OCI-LY7 (cell line): ENCODE results near the gene SLC39A10. TPM values are rescaled to one million over a fixed set of nuclear protein-coding genes. Genes with fewer than 3 reads are reported as not detected.

Source experiments
- BruUV-seq: library from RNA; stranded (reverse); fragments of 400-500 nt; replicated peaks from 2 replicates; lab custom pipeline; 2021; lab: Mats Ljungman, UMichigan
- CTCF ChIA-PET: fragments of 300-600 bp; sonication (Branson Sonifier 250); formaldehyde crosslinking; loops from one replicate; lab custom pipeline; 2022; ENCODE audit warnings: antibody characterized with exemption; ENCODE audit not compliant: unreplicated experiment; lab: Charles Lee
- POLR2A ChIA-PET: fragments of 300-600 bp; sonication (Branson Sonifier 250); formaldehyde crosslinking; loops from one replicate; lab custom pipeline; 2022; ENCODE audit warnings: antibody characterized with exemption; lab: Charles Lee
- DNase-seq: peaks from one replicate; pipeline ENCODE4 v3.0.0-alpha.2; 2015; ENCODE audit warnings: low spot score
- H2AFZ ChIP-seq: fragments of 200-600 bp; sonication (generic), shearing (Covaris generic); 2 replicates; pipeline ENCODE4 v1.6.1; 2014; ENCODE audit warnings: mild to moderate bottlenecking, antibody characterized with exemption, low read length, moderate library complexity
- H3K27ac ChIP-seq: fragments of 200-600 bp; sonication (generic); 2 replicates; pipeline ENCODE4 v1.5.1; 2014; ENCODE audit warnings: mixed run types, low read depth, mild to moderate bottlenecking, moderate library complexity, low read length, inconsistent platforms; ENCODE audit not compliant: poor library complexity, severe bottlenecking
- H3K36me3 ChIP-seq: fragments of 200-600 bp; sonication (generic); 2 replicates; pipeline ENCODE4 v1.6.1; 2014; ENCODE audit warnings: mild to moderate bottlenecking, antibody characterized with exemption, low read length, moderate library complexity, mixed read lengths; ENCODE audit not compliant: insufficient read depth
- H3K4me1 ChIP-seq: fragments of 200-600 bp; sonication (generic); 2 replicates; pipeline ENCODE4 v1.5.1; 2014; ENCODE audit warnings: mild to moderate bottlenecking, low read length; ENCODE audit not compliant: insufficient read depth, poor library complexity, severe bottlenecking
- H3K4me2 ChIP-seq: fragments of 200-600 bp; sonication (generic); 2 replicates; pipeline ENCODE4 v1.6.1; 2014; ENCODE audit warnings: mild to moderate bottlenecking, low read length
- H3K4me3 ChIP-seq: fragments of 200-600 bp; sonication (generic); 2 replicates; pipeline ENCODE4 v1.5.1; 2014; ENCODE audit warnings: mild to moderate bottlenecking, low read depth, low read length; ENCODE audit not compliant: poor library complexity, severe bottlenecking
- H3K79me2 ChIP-seq: fragments of 200-600 bp; sonication (generic); 2 replicates; pipeline ENCODE4 v1.6.1; 2016; ENCODE audit warnings: low read depth, mild to moderate bottlenecking, low read length, moderate library complexity, mixed read lengths; ENCODE audit not compliant: insufficient read depth
- H3K9me2 ChIP-seq: fragments of 200-600 bp; sonication (generic); 2 replicates; pipeline ENCODE4 v1.6.1; 2016; ENCODE audit warnings: mild to moderate bottlenecking, low read length, mixed read lengths; ENCODE audit not compliant: insufficient read depth
- H3K9me3 ChIP-seq: fragments of 200-600 bp; sonication (generic); 2 replicates; pipeline ENCODE4 v1.6.1; 2014; ENCODE audit warnings: mild to moderate bottlenecking, mixed run types, low read length, mixed read lengths
- H4K20me1 ChIP-seq: fragments of 200-600 bp; sonication (generic); 2 replicates; pipeline ENCODE4 v1.6.1; 2014; ENCODE audit warnings: mild to moderate bottlenecking, antibody characterized with exemption, low read length, moderate library complexity, mixed read lengths; ENCODE audit not compliant: insufficient read depth
- CTCF ChIP-seq: fragments of 200-600 bp; sonication (generic); conservative IDR thresholded peaks from 2 replicates; pipeline ENCODE4 v1.5.1; 2014; ENCODE audit warnings: mild to moderate bottlenecking, antibody characterized with exemption, low read length, moderate library complexity, mixed read lengths
- EZH2phosphoT487 ChIP-seq: fragments of 200-600 bp; sonication (generic); IDR thresholded peaks from 2 replicates; pipeline ENCODE4 v1.6.1; 2018; ENCODE audit warnings: low read depth, borderline replicate concordance, mild to moderate bottlenecking, mixed run types, antibody characterized with exemption, low read length, moderate library complexity, mixed read lengths
- intact Hi-C: fragments of 100-400 bp; cut with micrococcal nuclease; formaldehyde crosslinking; loops from one replicate; pipeline ENCODE4 v1.10.0; 2022; ENCODE audit not compliant: unreplicated experiment
- total RNA-seq, 2 experiments: library from RNA; depleted of rRNA in 1 of 2; stranded (reverse); fragments of >200 nt in 1 of 2; shearing (Covaris generic) in 1 of 2; gene quantifications; 2 replicates each; pipeline ENCODE4 v1.2.3, GENCODE V29; 2014 to 2022

Gene SLC39A10
- total RNA-seq, 2 experiments from 2014 or later: 14.7 to 31.9 TPM

DNA sequence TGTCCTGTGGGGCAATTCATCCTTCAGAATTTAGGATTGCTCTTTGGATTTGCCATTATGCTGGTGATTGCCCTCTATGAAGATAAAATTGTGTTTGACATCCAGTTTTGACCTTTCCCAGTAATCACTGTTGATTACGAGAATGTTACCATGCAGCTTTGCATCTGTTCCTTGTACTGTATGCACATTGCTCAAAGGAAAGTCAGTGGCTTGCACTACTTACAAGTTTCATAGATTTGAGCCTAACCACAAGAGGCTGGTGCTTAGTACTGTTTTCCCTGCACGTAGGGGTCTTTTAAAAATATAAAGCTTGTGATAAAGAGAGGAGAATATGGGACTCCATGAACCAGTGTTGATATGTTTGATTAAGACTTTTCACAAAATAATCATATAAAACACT lies 77.9 kb downstream of the SLC39A10 start:
- no peaks in the 10 kb centered on the region for H3K9me2 ChIP-seq
- H3K4me2 ChIP-seq: no peak overlapping the region
- intact Hi-C loops: no loop called here
- ChIA-PET POLR2A (interaction anchor here (0.6 to 1.2 kb wide), 4 partner anchors 51 to 344 kb away, joined by 3 to 7 read pairs (median 4); no protein-coding TSS in a partner anchor), CTCF (no interaction called here)
- BruUV-seq: no TSS peak
- no peaks in the 10 kb centered on the region for H3K79me2 ChIP-seq
- H3K27ac ChIP-seq: no peak overlapping the region
- no peaks in the 10 kb centered on the region for H3K36me3 ChIP-seq
- H3K4me3 ChIP-seq: no peak overlapping the region
- no peak for DNase-seq
- TF ChIP-seq EZH2phosphoT487 (no peak), CTCF (no peak)
- no peaks in the 10 kb centered on the region for H3K4me1 ChIP-seq
- no peak overlapping the region for H2AFZ ChIP-seq
- no peaks in the 10 kb centered on the region for H3K9me3 ChIP-seq
- H4K20me1 ChIP-seq: no peaks in the 10 kb centered on the region

GRCh38 chr2:195735347-195735746 lies 78.3 kb downstream of the SLC39A10 start:
- CTCF ChIA-PET: interaction anchor here (0.5 kb wide), 1 partner anchor 79 kb away, joined by 3 read pairs; no protein-coding TSS in a partner anchor
- intact Hi-C loops: no loop called here
- Histone ChIP-seq H2AFZ (no peak overlapping the region), H3K79me2 (no peaks in the 10 kb centered on the region), H3K36me3 (no peaks in the 10 kb centered on the region), H3K4me1 (no peaks in the 10 kb centered on the region), H4K20me1 (no peaks in the 10 kb centered on the region), H3K9me2 (no peaks in the 10 kb centered on the region), H3K4me3 (no peak overlapping the region), H3K9me3 (no peaks in the 10 kb centered on the region), H3K4me2 (no peak overlapping the region), H3K27ac (no peak overlapping the region)
- POLR2A ChIA-PET: interaction anchor here (0.6 to 1.2 kb wide), 4 partner anchors 50 to 344 kb away, joined by 3 to 7 read pairs (median 4); no protein-coding TSS in a partner anchor
- TF ChIP-seq EZH2phosphoT487 (no peak), CTCF (no peak)
- no peak for DNase-seq
- no TSS peak for BruUV-seq

- intact Hi-C loops: no loop called here
- Histone ChIP-seq H3K27ac (no peak overlapping the region), H3K79me2 (no peaks in the 10 kb centered on the region), H3K4me1 (no peaks in the 10 kb centered on the region), H4K20me1 (no peaks in the 10 kb centered on the region), H3K4me3 (no peak overlapping the region), H3K9me2 (no peaks in the 10 kb centered on the region), H3K9me3 (no peaks in the 10 kb centered on the region), H3K36me3 (no peaks in the 10 kb centered on the region), H2AFZ (no peak overlapping the region), H3K4me2 (no peak overlapping the region)
- TF ChIP-seq CTCF (no peak), EZH2phosphoT487 (no peak)
- POLR2A ChIA-PET: interaction anchor here (0.7 kb wide), 1 partner anchor 220 kb away, joined by 3 read pairs; no protein-coding TSS in a partner anchor
- BruUV-seq: no TSS peak
- DNase-seq: no peak
- CTCF ChIA-PET: no interaction called here
Measured at GRCh38 chr2:195737511-195738325, 80.7 kb downstream of the SLC39A10 start.
